GM18870 (cell line): ENCODE data around the gene TSPAN31.
A peak's percentile ranks its signal among the peaks of the same experiment; 100 is the strongest.
"Not testable (repeated sequence)": the region's sequence is repeated elsewhere in the genome, so short reads cannot be mapped to it uniquely, and the experiment has no call there.

Experiments
- ATAC-seq: cut with Tn5 transposase; IDR thresholded peaks from one replicate; pipeline ENCODE4 v1.9.1; 2021; ENCODE audit warnings: moderate library complexity; ENCODE audit not compliant: unreplicated experiment

TSPAN31 gene

DNA sequence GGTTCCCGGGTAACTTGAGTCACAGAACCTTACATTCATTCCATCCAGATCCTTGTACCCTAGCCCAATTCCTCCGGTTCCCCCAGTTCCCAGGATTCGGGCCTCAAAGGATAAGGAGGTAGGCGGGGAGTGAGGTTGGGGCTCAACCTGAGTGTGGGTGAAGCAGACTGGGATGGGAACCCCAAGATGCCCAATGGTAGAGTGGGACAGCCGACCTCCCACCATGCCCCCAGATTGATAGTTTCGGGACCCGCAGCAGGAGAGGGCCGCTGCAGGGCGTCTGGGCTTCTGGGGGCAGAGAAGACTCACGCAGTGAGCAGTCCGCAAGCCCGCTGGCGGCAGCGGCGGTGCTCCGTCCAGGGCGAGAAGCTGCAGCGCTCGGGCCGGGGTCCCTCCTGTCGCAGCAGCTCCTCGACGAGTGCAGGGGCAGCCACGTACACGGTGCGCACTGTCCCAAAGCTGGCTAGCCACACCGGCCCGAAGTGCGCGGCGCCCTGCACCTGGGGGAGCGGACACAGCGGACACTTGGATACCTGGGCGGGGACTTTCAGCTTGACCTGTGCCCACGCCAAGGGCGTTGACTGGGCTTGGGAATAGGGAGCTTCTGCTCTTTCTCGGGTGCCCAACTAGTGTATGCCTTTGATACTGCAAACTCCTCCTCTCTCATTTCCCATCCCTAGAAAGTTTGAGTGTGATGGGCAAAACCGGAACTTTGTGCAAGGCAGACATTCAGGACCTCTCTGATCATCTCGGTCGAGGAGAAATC lies 21.0 kb downstream of the TSPAN31 start:
- no peak for ATAC-seq

GRCh38 chr12:57766464-57767304 lies 21.8 kb downstream of the TSPAN31 start, which contains the start of gene CYP27B1:
CYP27B1 (minus strand) TSS chr12:57767078; CDS start chr12:57767041, 37 bp downstream.
- ATAC-seq: no peak

DNA sequence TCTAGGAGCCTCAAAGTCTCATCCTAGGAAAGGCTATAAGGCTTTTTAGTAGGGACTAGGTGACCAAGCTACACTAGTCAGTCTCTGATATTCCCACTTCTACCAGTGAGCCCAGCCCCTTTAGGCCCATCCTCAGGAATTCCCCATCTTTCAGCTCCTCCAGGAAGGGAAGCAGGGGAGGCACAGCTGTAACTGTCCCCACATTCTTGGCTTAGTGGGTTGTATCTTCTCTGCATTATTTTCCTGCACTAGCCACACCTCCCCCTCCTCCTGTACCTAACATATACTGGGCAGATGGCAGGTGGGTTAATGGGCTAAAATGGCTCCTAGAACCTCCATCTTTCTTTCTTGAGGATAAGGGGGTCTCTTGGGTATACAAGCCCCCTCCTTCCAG lies 22.5 kb downstream of the TSPAN31 start:
- no peak for ATAC-seq

- ATAC-seq: no peak
Observed at GRCh38 chr12:57767876-57768275, 23.0 kb downstream of the TSPAN31 start.

GRCh38 chr12:57769594-57769993 lies 24.8 kb downstream of the TSPAN31 start:
- no peak for ATAC-seq

DNA sequence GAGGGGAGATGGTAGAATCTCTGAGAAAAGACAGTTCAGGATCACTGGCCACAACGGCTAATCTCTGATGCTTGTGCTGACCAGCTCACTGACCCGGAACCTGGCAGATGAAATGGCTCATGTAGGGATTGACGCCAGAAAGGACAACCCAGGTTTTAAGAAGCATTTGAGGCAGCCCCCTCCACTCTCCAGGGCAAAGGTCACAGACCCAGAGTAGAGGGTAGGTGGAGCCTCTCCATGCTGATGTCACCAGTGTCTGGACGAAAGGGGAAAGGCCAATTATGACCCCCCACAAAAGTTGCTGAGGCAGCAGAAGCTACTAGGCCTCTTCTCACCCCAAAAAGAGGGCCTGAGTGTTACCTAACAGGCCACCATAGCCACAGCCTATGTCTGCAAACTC lies 25.9 kb downstream of the TSPAN31 start:
- ATAC-seq: no peak

DNA sequence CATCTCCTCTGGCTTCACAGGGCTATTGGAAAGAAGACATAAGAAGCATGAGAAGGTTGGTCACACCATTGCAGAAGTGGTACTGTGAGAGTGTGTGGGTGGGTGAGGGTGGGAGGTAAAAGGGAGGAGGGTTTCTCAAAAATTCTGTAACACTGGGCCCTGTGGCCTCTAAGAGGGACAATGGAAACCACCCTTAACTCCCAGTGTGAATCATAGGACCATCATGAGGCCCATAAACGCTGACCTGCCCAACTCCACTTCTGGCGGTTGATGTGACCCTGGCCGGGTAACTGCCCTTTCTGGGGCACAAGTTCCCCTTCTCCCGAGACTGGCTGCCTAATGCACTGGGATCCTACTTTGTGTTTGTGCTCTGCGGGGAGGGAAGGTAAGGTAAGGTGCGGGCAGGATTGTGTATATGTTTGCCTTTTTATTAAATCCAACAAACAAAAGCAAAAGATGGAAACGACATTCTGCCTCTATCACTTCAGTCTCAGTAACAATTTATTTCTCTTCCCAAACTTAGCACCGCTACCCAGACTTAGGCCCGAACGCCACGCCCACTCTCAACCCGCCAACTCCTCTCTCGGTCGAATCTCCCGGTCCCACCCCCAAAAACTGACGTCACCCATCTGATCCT lies 26.5 kb downstream of the TSPAN31 start:
- peak; percentile 75 for ATAC-seq

DNA sequence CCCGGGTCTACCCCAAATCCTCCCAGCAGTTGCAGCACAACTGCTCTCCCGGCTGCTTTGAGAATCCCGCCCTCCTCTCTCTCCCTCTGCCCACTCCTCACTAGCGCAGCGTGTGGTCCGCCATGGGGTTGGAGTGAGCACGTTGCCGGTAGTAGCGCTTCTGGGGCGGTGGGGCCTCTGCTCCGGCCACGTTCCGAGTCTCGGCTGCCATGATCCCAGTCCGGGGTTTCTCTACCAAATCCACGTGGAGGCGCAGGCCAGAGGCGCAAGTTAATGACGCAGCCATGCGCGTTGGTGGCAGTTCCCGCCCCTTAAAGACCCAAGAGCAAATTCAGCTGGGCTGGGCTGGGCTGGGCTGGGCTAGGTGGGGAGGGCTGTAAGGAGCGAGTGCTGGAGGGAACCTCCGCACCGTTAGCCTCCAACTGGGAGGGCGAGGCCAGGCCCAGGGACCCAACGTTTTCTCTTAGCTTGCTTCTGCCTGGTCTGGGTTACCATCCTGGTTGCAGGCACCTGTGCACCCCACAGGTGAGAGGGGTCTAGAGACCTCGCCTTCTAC lies 27.1 kb downstream of the TSPAN31 start, which contains the start of gene METTL1:
TSS of gene METTL1 (minus strand) at position 233 of the 556 bp plus-strand sequence. CDS start at position 211, 22 bp downstream.
- peak; percentile 71 for ATAC-seq

DNA sequence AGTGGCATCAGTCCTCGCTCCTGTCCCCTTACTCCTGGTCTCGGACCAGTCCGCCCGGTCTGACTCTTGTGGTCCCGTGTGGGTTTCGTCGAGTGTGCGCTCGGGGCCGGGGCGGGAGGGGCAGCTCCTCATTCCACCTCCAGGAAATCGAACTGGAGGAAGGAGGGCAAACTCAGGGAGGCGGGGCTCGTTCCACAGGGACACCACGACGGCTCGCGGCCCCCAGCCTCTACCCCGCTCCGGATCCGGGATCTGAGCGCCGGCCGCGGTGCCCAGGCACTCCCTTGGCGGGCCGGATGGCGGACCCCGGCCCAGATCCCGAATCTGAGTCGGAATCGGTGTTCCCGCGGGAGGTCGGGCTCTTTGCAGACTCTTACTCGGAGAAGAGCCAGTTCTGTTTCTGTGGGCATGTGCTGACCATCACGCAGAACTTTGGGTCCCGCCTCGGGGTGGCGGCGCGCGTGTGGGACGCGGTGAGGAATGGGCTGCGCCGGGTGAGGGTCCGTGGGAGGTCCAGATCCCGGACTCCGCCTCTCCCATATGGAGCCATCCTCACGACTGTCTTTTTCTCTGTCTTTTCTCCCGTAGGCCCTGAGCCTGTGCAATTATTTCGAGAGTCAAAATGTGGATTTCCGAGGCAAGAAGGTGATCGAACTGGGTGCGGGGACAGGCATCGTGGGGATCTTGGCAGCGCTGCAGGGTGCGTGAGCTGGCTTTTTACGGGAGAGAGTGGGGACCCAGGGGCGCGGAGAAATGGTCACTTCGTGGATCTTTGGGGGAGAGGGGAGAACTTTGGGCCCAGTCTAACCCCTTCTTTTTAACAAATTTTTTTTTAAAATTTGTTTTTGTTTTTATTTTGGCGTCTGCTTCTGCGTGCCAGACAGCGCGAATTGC lies 27.8 kb downstream of the TSPAN31 start, which contains the start of gene EEF1AKMT3:
TSS of gene EEF1AKMT3 (plus strand) at position 186 of the 894 bp plus-strand sequence. CDS start at position 297, 111 bp downstream.
- no peak for ATAC-seq

DNA sequence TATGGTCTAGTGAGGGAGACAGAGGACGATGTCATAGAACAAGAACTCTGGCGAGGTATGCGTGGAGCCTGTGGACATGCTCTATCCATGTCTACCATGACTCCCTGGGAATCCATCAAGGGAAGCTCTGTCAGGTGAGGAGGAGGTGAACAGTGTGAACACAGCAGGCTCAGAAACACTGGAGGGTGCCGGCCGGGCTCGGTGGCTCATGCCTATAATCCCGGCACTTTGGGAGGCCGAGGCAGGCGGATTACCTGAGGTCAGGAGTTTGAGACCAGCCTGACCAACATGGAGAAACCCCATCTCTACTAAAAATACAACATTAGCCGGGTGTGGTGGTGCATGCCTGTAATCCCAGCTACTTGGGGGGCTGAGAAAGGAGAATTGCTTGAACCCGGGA lies 29.8 kb downstream of the TSPAN31 start:
- not testable (repeated sequence) for ATAC-seq

GRCh38 chr12:57775044-57775443 lies 30.2 kb downstream of the TSPAN31 start:
- ATAC-seq: no peak

GRCh38 chr12:57775563-57776246 lies 30.9 kb downstream of the TSPAN31 start:
- ATAC-seq: no peak

GRCh38 chr12:57776247-57776587 lies 31.4 kb downstream of the TSPAN31 start:
- no peak for ATAC-seq

GRCh38 chr12:57777367-57777766 lies 32.5 kb downstream of the TSPAN31 start:
- no peak for ATAC-seq

- ATAC-seq: no peak
Observed at GRCh38 chr12:57777911-57778310, 33.1 kb downstream of the TSPAN31 start.

- no peak for ATAC-seq
Observed at GRCh38 chr12:57779736-57780135, 34.9 kb downstream of the TSPAN31 start.

DNA sequence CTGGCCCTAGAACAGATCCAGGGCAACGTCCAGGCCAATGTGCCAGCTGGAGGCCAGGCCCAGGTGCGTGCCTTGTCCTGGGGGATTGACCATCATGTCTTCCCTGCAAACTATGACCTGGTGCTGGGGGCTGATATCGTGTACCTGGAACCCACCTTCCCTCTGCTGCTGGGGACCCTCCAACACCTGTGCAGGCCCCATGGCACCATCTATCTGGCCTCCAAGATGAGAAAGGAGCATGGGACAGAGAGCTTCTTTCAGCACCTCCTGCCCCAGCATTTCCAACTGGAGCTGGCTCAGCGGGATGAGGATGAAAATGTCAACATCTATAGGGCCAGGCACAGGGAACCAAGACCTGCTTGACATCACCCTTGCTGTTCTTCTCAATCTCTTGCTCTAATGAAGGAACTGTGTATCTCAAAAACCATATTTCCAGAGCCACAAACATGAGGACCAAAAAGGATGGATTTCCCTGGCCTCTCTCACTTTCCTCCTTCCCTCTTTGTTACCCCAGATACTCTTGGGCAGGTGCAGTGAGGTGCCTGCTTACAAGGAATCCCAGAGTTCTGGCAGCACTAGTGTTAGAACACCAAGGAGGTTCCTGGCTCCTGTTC lies 35.6 kb downstream of the TSPAN31 start:
- no peak for ATAC-seq

DNA sequence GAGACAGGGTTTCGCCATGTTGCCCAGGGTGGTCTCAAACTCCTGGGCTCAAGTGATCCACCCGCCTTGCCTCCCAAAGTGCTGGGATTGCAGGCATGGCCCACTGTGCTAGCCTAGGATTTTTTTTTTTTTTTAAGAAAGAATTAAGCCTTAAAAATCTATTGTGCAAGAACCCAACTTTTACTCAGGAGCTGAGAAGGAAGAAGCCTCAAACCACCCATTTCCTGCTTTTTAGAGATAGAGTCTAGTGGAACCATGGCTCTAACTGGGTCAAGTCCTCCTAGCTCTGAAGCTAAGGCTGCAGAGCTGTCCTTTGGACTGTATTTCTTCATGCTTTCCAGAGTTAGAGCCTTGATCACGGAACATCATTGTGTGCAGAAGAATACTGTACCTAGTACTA lies 36.4 kb downstream of the TSPAN31 start:
- ATAC-seq: no peak

DNA sequence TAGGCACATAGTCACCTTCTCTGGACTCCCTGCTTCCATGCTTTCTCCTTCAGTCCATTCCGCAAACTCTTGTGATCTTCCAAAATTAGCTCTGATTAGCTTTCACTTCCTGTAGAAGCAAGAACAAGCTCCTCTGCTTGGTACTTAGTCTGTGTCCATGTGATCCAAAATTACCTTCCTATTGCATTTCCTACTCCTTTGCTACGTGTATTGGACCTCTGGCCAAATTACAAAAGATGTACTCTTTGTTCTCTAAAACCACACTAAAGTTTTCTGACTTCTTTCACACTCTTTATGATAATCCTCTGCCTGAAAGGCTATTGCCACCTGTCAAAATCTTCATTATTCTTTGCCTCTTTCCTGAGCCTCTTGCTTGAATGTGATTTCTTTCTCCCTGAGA lies 37.0 kb downstream of the TSPAN31 start:
- no peak for ATAC-seq
